Suprapubic skin (tissue), 4 donors: ENCODE data around the gene XXYLT1. TPM values are rescaled to one million over a fixed set of nuclear protein-coding genes. Genes with fewer than 3 reads are reported as not detected.
A peak's percentile ranks its signal among the peaks of the same experiment; 100 is the strongest.

Experiments used
- DNase-seq, 2 donors: peaks; one replicate each; pipeline ENCODE4 v3.0.0-alpha.2; 2019; ENCODE audit warnings: low spot score in 2 of 2
- H3K27ac ChIP-seq: fragments of 200-600 bp; sonication (generic); one replicate; pipeline ENCODE4 v1.5.1; 2019
- H3K27me3 ChIP-seq: fragments of 200-600 bp; sonication (generic); one replicate; pipeline ENCODE4 v1.5.1; 2019
- H3K36me3 ChIP-seq: fragments of 200-600 bp; sonication (generic); one replicate; pipeline ENCODE4 v1.5.1; 2019
- H3K4me1 ChIP-seq: fragments of 200-600 bp; sonication (generic); one replicate; pipeline ENCODE4 v1.5.1; 2019
- H3K4me3 ChIP-seq: fragments of 200-600 bp; sonication (generic); one replicate; pipeline ENCODE4 v1.5.1; 2019; ENCODE audit warnings: mild to moderate bottlenecking
- H3K9me3 ChIP-seq: fragments of 200-600 bp; sonication (generic); one replicate; pipeline ENCODE4 v1.5.1; 2019
- EP300 ChIP-seq: sonication (generic); formaldehyde crosslinking; IDR thresholded peaks from one replicate; pipeline ENCODE4 v1.6.1; 2017; ENCODE audit warnings: antibody characterized with exemption
- POLR2A ChIP-seq, 2 donors: fragments of 450-650 bp; IDR thresholded peaks; one replicate each; pipeline ENCODE4 v1.6.1; 2017; ENCODE audit warnings: antibody characterized with exemption in 2 of 2, mild to moderate bottlenecking in 2 of 2, moderate library complexity in 2 of 2
- POLR2AphosphoS5 ChIP-seq, 3 donors: sonication (generic); formaldehyde crosslinking; IDR thresholded peaks; one replicate each; pipeline ENCODE4 v1.6.1; 2017; ENCODE audit warnings: antibody characterized with exemption in 3 of 3
- WGBS: methylation state at CpG from one replicate; pipeline ENCODE4 v1.1.5; 2018; 5-methylcytosine and 5-hydroxymethylcytosine counted together
- total RNA-seq, 4 donors: library from RNA; depleted of rRNA; stranded (reverse); fragments of >200 nt; gene quantifications; one replicate each; pipeline ENCODE4 v1.1.0, GENCODE V29; 2016
- TF ChIP-seq, protein P1 (sequence below), 2 donors: fragments of 200-600 bp in 1 of 2; fragments of 450-650 bp in 1 of 2; sonication (generic) in 1 of 2; IDR thresholded peaks; one replicate each; pipeline ENCODE4 v1.5.1; 2016 to 2019; ENCODE audit warnings: antibody characterized with exemption in 2 of 2, mild to moderate bottlenecking in 1 of 2, moderate library complexity in 1 of 2

Gene XXYLT1
- total RNA-seq, 4 donors from 2014 or later, result 8.0 to 19.4 (median 13.2) TPM

DNA sequence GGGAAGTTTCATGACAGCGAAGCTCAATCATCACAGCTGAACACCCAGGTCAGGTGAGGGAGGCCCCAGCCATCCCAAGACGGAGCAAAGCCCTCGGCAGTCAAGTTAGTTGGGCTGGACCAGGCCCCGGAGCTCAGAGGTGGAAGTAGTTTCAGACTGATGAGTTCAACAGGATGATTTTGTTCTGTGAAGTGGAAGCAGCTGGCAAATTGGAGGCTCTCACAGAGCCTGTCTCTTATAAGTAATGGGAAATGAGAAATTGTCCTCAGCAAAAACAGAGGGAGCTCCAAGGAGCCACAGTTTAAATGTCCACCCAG, 245.1 kb downstream of the XXYLT1 start:
- peak in 1 of 2 donors; percentile 69 for DNase-seq
- 53% methylated on average over 4 of the region's 4 CpGs for WGBS
- Histone ChIP-seq H3K4me1 (peaks cover 20% of the 10 kb centered on the region), H3K36me3 (no peaks in the 10 kb centered on the region), H3K4me3 (no peak overlapping the region), H3K27me3 (no peaks in the 10 kb centered on the region), H3K27ac (no peak overlapping the region), H3K9me3 (no peaks in the 10 kb centered on the region)
- TF ChIP-seq POLR2A (IDR thresholded peaks at IDR 0.05), result no peak
- TF ChIP-seq, protein P1, sequence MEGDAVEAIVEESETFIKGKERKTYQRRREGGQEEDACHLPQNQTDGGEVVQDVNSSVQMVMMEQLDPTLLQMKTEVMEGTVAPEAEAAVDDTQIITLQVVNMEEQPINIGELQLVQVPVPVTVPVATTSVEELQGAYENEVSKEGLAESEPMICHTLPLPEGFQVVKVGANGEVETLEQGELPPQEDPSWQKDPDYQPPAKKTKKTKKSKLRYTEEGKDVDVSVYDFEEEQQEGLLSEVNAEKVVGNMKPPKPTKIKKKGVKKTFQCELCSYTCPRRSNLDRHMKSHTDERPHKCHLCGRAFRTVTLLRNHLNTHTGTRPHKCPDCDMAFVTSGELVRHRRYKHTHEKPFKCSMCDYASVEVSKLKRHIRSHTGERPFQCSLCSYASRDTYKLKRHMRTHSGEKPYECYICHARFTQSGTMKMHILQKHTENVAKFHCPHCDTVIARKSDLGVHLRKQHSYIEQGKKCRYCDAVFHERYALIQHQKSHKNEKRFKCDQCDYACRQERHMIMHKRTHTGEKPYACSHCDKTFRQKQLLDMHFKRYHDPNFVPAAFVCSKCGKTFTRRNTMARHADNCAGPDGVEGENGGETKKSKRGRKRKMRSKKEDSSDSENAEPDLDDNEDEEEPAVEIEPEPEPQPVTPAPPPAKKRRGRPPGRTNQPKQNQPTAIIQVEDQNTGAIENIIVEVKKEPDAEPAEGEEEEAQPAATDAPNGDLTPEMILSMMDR (IDR thresholded peaks at IDR 0.05), result no peak
- TF ChIP-seq EP300, result no peak

DNA sequence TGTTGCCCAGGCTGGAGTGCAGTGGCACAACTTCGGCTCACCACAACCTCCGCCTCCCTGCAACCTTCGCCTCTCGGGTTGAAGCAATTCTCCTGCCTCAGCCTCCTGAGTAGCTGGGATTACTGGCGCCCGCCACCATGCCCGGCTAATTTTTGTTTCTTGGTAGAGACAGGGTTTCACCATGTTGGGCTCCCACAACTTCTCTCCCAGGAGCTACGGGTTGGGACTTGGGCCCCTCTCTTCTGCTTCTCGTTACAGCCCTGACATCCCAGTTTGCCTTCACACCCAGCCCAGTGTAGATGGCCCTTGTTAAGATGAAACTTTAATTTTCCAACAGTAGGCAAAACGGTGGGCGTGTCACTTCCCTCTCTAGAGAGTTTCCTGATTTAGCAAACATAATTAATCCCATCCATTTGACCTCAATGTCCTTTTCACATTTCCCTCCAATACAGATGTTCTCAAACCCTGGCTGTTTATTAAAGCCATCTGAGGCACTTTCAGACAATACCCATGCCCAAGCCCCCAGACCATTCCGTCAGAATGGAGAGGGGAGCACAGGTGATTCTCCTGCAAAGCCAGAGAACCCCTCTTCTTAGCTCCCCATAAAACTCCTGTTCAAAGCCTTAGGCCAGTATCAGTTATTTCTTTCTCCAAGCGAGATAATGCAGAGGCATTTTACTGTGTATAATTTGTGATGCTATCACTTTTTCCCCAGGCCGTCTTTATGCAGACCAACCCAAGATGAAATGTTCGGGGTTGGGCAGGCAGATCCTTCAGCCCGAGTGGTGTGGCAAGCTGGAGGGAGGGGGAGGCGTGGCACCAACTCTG, 245.7 kb downstream of the XXYLT1 start:
- Histone ChIP-seq H3K27me3 (no peaks in the 10 kb centered on the region), H3K4me3 (no peak overlapping the region), H3K27ac (no peak overlapping the region), H3K4me1 (peaks cover 14% of the 10 kb centered on the region), H3K9me3 (no peaks in the 10 kb centered on the region), H3K36me3 (no peaks in the 10 kb centered on the region)
- TF ChIP-seq POLR2AphosphoS5 (IDR thresholded peaks at IDR 0.05) (no peak), EP300 (no peak), POLR2A (IDR thresholded peaks at IDR 0.05) (no peak)
- TF ChIP-seq, protein P1 (IDR thresholded peaks at IDR 0.05), result no peak
- 63% methylated on average over 17 of the region's 17 CpGs for WGBS
- DNase-seq, result peak in 1 of 2 donors; percentile 50

DNA sequence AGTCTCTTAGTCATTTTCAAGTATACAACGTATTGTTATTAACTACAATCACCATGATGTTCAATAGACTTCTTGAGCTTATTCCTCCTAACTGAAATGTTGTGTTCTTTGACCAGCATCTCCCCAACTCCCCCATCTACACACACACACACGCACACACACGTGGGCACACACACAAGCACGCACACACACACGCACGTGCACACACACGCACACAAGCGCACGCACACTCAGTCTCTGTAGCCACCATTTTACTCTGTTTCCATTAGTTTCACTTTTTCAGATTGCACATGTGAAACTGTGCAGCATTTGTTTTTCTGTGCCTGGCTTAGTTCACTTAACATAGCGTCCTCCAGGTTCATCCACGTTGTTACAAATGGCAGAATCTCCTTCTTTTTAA, 247.0 kb downstream of the XXYLT1 start:
- Histone ChIP-seq H3K27me3 (no peaks in the 10 kb centered on the region), H3K36me3 (no peaks in the 10 kb centered on the region), H3K27ac (no peak overlapping the region), H3K9me3 (no peaks in the 10 kb centered on the region), H3K4me3 (no peak overlapping the region), H3K4me1 (peaks cover 10% of the 10 kb centered on the region)
- WGBS, result 94% methylated on average over 11 of the region's 11 CpGs
- peak in 1 of 2 donors; percentile 16 for DNase-seq
- TF ChIP-seq POLR2A (IDR thresholded peaks at IDR 0.05) (no peak), POLR2AphosphoS5 (IDR thresholded peaks at IDR 0.05) (no peak), EP300 (no peak)
- TF ChIP-seq, protein P1 (IDR thresholded peaks at IDR 0.05), result no peak

DNA sequence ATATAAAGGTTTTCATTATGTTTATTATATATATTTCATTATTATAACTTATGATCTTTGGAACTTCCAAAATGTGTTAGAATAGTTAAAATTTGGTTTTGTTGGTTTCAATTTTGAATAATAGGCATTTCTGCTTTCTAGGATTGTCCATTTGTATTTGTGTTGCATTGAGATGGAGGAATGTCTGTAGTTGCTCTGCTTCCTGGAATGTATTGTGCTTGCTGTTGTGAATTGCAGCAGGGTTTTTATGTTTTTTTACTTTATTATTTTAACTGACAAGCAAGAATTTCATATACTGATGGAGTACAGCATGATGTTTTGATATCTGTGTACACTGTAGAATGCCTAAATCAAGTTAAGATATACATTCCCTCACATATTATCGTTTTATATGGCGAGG, 247.4 kb downstream of the XXYLT1 start:
- no peaks in the 10 kb centered on the region for H3K9me3 ChIP-seq
- H3K27ac ChIP-seq, result no peak overlapping the region
- H3K4me1 ChIP-seq, result peaks cover 10% of the 10 kb centered on the region
- H3K4me3 ChIP-seq, result no peak overlapping the region
- H3K27me3 ChIP-seq, result no peaks in the 10 kb centered on the region
- DNase-seq, result no peak
- WGBS, result 42% methylated on average over 2 of the region's 2 CpGs
- TF ChIP-seq POLR2AphosphoS5 (IDR thresholded peaks at IDR 0.05) (no peak), EP300 (no peak), POLR2A (IDR thresholded peaks at IDR 0.05) (no peak)
- TF ChIP-seq, protein P1 (IDR thresholded peaks at IDR 0.05), result no peak
- H3K36me3 ChIP-seq, result no peaks in the 10 kb centered on the region

DNA sequence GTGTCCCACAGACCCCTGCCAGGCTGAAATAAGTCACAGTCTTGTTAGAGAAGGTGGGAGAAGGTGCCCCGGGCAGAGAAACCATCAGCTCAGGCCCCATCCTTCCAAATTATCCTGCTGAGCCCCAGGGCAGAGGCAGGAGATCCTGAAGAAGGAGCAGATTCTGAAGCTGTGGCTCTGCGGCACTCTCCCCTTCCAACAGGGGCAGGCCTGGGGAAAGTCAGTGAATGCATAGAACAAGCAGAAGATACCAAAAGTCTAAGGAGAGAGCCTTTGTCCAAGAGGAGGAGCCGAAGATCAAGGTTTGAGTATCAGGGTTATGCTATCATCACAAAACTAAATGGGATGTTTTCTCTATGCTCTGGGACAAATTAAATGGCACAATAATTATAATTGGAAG, 249.3 kb downstream of the XXYLT1 start:
- H3K4me3 ChIP-seq, result no peak overlapping the region
- peak in 1 of 2 donors; percentile 21 for DNase-seq
- H3K27me3 ChIP-seq, result no peaks in the 10 kb centered on the region
- no peaks in the 10 kb centered on the region for H3K36me3 ChIP-seq
- no peak for TF ChIP-seq POLR2A (IDR thresholded peaks at IDR 0.05)
- TF ChIP-seq, protein P1 (IDR thresholded peaks at IDR 0.05), result no peak
- no peak for TF ChIP-seq EP300
- no peak for TF ChIP-seq POLR2AphosphoS5 (IDR thresholded peaks at IDR 0.05)
- H3K4me1 ChIP-seq, result peaks cover 10% of the 10 kb centered on the region
- no peaks in the 10 kb centered on the region for H3K9me3 ChIP-seq
- no peak overlapping the region for H3K27ac ChIP-seq
- 93% methylated on average over 3 of the region's 3 CpGs for WGBS
